HEK293 (cell line): ENCODE measurements around the gene IFITM1.

Source experiments
- CTCF ChIA-PET: fragments of 350-600 bp; formaldehyde crosslinking; extraction: SDS; loops from one replicate; lab custom pipeline; 2021; ENCODE audit warnings: antibody characterized with exemption; lab: Yijun Ruan, JAX
- POLR2A ChIA-PET: fragments of 300-600 bp; formaldehyde crosslinking; extraction: SDS; loops from one replicate; lab custom pipeline; 2020; ENCODE audit warnings: antibody characterized with exemption, inconsistent platforms; lab: Yijun Ruan, JAX
- H3K27ac ChIP-seq: fragments of 200-500 bp; sonication (Bioruptor generic); 2 replicates; pipeline ENCODE4 v1.5.1; 2014; ENCODE audit warnings: low read depth, low read length, control low read depth, inconsistent platforms; ENCODE audit errors: extremely low read depth
- H3K36me3 ChIP-seq, 2 experiments: fragments of 200-500 bp in 1 of 2; sonication (Bioruptor generic) in 1 of 2; 1 replicate in 1 of 2; 2 replicates in 1 of 2; pipeline ENCODE4 v1.5.1; 2014 to 2017; ENCODE audit warnings: inconsistent platforms in 2 of 2, low read length in 2 of 2; ENCODE audit not compliant: control insufficient read depth in 2 of 2, insufficient read depth in 1 of 2
- H3K4me1 ChIP-seq: fragments of 200-500 bp; sonication (Bioruptor generic); 2 replicates; pipeline ENCODE4 v1.5.1; 2014; ENCODE audit warnings: mild to moderate bottlenecking, low read length, inconsistent platforms; ENCODE audit not compliant: control insufficient read depth, insufficient read depth
- H3K4me3 ChIP-seq: 2 replicates; pipeline ENCODE4 v1.5.1; 2011; ENCODE audit warnings: low read depth, mild to moderate bottlenecking, control low read depth, low read length, moderate library complexity
- H3K9me3 ChIP-seq: fragments of 200-500 bp; sonication (Bioruptor generic); 2 replicates; pipeline ENCODE4 v1.5.1; 2014; ENCODE audit warnings: low read depth, low read length, inconsistent platforms; ENCODE audit not compliant: control insufficient read depth, insufficient read depth
- BCL11A ChIP-seq: fragments of 450-650 bp; formaldehyde crosslinking; IDR thresholded peaks from 2 replicates; pipeline ENCODE4 v1.5.1; 2016; ENCODE audit warnings: low read depth, missing biosample characterization, missing genetic modification characterization
- KLF8 ChIP-seq: fragments of 450-650 bp; formaldehyde crosslinking; IDR thresholded peaks from 2 replicates; pipeline ENCODE4 v1.5.1; 2016; ENCODE audit warnings: missing biosample characterization, missing genetic modification characterization
- WT1 ChIP-seq: fragments of 450-650 bp; formaldehyde crosslinking; IDR thresholded peaks from 2 replicates; pipeline ENCODE4 v1.5.1; 2016; ENCODE audit warnings: missing biosample characterization, missing genetic modification characterization
- ZFP3 ChIP-seq: fragments of 450-650 bp; formaldehyde crosslinking; IDR thresholded peaks from 2 replicates; pipeline ENCODE4 v1.5.1; 2016; ENCODE audit warnings: low read depth, missing biosample characterization, missing genetic modification characterization
- ZFP37 ChIP-seq: fragments of 450-650 bp; formaldehyde crosslinking; IDR thresholded peaks from 2 replicates; pipeline ENCODE4 v1.5.1; 2016; ENCODE audit warnings: missing biosample characterization, missing genetic modification characterization
- ZNF114 ChIP-seq: fragments of 450-650 bp; formaldehyde crosslinking; IDR thresholded peaks from 2 replicates; pipeline ENCODE4 v1.5.0; 2017; ENCODE audit warnings: missing biosample characterization, missing genetic modification characterization
- ZNF138 ChIP-seq: fragments of 450-650 bp; formaldehyde crosslinking; IDR thresholded peaks from 2 replicates; pipeline ENCODE4 v1.5.1; 2016; ENCODE audit warnings: missing biosample characterization, missing genetic modification characterization, borderline replicate concordance
- ZNF157 ChIP-seq: fragments of 450-650 bp; formaldehyde crosslinking; IDR thresholded peaks from 2 replicates; pipeline ENCODE4 v1.5.1; 2016; ENCODE audit warnings: missing biosample characterization, missing genetic modification characterization
- ZNF169 ChIP-seq: fragments of 450-650 bp; formaldehyde crosslinking; IDR thresholded peaks from 2 replicates; pipeline ENCODE4 v1.5.1; 2016; ENCODE audit warnings: missing biosample characterization, missing genetic modification characterization
- ZNF266 ChIP-seq: fragments of 450-650 bp; formaldehyde crosslinking; IDR thresholded peaks from 2 replicates; pipeline ENCODE4 v1.5.1; 2016; ENCODE audit warnings: missing biosample characterization, missing genetic modification characterization, low read depth
- ZNF274 ChIP-seq, 2 experiments: fragments of 200-500 bp in 1 of 2; fragments of 450-650 bp in 1 of 2; sonication (Bioruptor generic) in 1 of 2; formaldehyde crosslinking in 1 of 2; IDR thresholded peaks; 2 replicates each; pipeline versions ENCODE4 v1.5.1 to v1.6.1; 2014 to 2016; ENCODE audit warnings: borderline replicate concordance in 1 of 2, inconsistent platforms in 1 of 2, low read length in 1 of 2, missing biosample characterization in 1 of 2, missing genetic modification characterization in 1 of 2
- ZNF37A ChIP-seq: fragments of 450-650 bp; IDR thresholded peaks from 2 replicates; pipeline ENCODE4 v1.5.1; 2018; ENCODE audit warnings: missing biosample characterization, missing genetic modification characterization
- ZNF394 ChIP-seq: fragments of 450-650 bp; formaldehyde crosslinking; IDR thresholded peaks from 2 replicates; pipeline ENCODE4 v1.5.1; 2016; ENCODE audit warnings: missing biosample characterization, missing genetic modification characterization, mild to moderate bottlenecking, moderate library complexity, borderline replicate concordance
- ZNF600 ChIP-seq: fragments of 450-650 bp; formaldehyde crosslinking; IDR thresholded peaks from 2 replicates; pipeline ENCODE4 v1.5.1; 2016; ENCODE audit warnings: missing biosample characterization, missing genetic modification characterization
- ZNF626 ChIP-seq: fragments of 450-650 bp; sonication (Bioruptor Pico); formaldehyde crosslinking; IDR thresholded peaks from 2 replicates; pipeline ENCODE4 v1.5.1; 2018; ENCODE audit warnings: missing biosample characterization, missing genetic modification characterization, inconsistent platforms
- ZNF830 ChIP-seq: fragments of 450-650 bp; IDR thresholded peaks from 2 replicates; pipeline ENCODE4 v1.5.0; 2018; ENCODE audit warnings: missing biosample characterization, missing genetic modification characterization, low read depth, mild to moderate bottlenecking, moderate library complexity
- TF ChIP-seq, protein P1 (sequence below): fragments of 450-650 bp; formaldehyde crosslinking; IDR thresholded peaks from 2 replicates; pipeline ENCODE4 v1.5.1; 2016; ENCODE audit warnings: missing biosample characterization, missing genetic modification characterization
- TF ChIP-seq, protein P2 (sequence below): fragments of 450-650 bp; formaldehyde crosslinking; conservative IDR thresholded peaks from 2 replicates; pipeline ENCODE4 v1.5.1; 2016; ENCODE audit warnings: low read depth, missing biosample characterization, missing genetic modification characterization
- TF ChIP-seq, protein P3 (sequence below): fragments of 450-650 bp; formaldehyde crosslinking; IDR thresholded peaks from 2 replicates; pipeline ENCODE4 v1.5.1; 2016; ENCODE audit warnings: missing biosample characterization, missing genetic modification characterization

IFITM1 gene

DNA sequence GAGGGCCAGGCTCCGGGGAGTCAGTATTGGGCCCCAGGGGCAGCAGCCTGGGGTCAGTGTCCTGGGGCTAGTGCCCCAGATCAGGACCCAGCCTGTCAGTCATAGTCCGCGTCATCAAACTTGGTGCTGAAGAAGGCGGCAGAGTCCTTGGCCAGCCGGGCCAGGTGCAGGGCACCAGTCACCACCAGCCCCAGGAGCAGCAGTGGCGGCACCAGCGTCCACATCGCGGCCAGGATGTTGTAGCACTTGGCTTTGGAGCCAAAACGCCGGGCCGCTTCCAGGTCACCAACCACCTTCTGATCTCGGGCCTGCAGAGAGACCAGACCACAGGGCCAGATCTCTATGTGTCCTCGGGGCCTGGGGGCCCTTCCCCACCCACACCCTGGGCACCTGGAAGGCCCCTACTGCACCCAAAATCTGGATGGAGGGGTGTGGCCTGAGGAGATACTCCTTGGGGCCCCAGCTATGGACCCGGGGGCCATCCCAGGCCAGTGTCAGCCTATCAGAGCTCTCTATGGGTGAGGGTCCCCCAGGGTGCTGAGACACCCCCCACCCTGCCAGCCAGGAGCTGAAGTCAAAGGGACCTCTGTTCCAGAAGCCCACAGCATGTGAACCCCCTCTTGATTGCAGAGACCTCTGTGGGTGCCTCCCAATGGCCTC, 15.3 kb upstream of the IFITM1 start:
- no peaks in the 10 kb centered on the region for H3K4me1 ChIP-seq
- H3K27ac ChIP-seq = no peak overlapping the region
- no peaks in the 10 kb centered on the region for H3K9me3 ChIP-seq
- no peak overlapping the region for H3K4me3 ChIP-seq
- no peak for TF ChIP-seq ZNF274 (IDR thresholded peaks at IDR 0.05; ENCODE audit: low read length)
- TF ChIP-seq ZNF274 (tag by site-specific recombination; IDR thresholded peaks at IDR 0.05; ENCODE audit: borderline replicate concordance) = no peak
- TF ChIP-seq, protein P1, sequence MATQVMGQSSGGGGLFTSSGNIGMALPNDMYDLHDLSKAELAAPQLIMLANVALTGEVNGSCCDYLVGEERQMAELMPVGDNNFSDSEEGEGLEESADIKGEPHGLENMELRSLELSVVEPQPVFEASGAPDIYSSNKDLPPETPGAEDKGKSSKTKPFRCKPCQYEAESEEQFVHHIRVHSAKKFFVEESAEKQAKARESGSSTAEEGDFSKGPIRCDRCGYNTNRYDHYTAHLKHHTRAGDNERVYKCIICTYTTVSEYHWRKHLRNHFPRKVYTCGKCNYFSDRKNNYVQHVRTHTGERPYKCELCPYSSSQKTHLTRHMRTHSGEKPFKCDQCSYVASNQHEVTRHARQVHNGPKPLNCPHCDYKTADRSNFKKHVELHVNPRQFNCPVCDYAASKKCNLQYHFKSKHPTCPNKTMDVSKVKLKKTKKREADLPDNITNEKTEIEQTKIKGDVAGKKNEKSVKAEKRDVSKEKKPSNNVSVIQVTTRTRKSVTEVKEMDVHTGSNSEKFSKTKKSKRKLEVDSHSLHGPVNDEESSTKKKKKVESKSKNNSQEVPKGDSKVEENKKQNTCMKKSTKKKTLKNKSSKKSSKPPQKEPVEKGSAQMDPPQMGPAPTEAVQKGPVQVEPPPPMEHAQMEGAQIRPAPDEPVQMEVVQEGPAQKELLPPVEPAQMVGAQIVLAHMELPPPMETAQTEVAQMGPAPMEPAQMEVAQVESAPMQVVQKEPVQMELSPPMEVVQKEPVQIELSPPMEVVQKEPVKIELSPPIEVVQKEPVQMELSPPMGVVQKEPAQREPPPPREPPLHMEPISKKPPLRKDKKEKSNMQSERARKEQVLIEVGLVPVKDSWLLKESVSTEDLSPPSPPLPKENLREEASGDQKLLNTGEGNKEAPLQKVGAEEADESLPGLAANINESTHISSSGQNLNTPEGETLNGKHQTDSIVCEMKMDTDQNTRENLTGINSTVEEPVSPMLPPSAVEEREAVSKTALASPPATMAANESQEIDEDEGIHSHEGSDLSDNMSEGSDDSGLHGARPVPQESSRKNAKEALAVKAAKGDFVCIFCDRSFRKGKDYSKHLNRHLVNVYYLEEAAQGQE (tag by site-specific recombination) = no peak
- no peak for TF ChIP-seq ZFP3 (tag by site-specific recombination)
- TF ChIP-seq ZNF830 (tag by site-specific recombination) = no peak
- TF ChIP-seq ZNF626 (tag by site-specific recombination) = no peak
- TF ChIP-seq, protein P2, sequence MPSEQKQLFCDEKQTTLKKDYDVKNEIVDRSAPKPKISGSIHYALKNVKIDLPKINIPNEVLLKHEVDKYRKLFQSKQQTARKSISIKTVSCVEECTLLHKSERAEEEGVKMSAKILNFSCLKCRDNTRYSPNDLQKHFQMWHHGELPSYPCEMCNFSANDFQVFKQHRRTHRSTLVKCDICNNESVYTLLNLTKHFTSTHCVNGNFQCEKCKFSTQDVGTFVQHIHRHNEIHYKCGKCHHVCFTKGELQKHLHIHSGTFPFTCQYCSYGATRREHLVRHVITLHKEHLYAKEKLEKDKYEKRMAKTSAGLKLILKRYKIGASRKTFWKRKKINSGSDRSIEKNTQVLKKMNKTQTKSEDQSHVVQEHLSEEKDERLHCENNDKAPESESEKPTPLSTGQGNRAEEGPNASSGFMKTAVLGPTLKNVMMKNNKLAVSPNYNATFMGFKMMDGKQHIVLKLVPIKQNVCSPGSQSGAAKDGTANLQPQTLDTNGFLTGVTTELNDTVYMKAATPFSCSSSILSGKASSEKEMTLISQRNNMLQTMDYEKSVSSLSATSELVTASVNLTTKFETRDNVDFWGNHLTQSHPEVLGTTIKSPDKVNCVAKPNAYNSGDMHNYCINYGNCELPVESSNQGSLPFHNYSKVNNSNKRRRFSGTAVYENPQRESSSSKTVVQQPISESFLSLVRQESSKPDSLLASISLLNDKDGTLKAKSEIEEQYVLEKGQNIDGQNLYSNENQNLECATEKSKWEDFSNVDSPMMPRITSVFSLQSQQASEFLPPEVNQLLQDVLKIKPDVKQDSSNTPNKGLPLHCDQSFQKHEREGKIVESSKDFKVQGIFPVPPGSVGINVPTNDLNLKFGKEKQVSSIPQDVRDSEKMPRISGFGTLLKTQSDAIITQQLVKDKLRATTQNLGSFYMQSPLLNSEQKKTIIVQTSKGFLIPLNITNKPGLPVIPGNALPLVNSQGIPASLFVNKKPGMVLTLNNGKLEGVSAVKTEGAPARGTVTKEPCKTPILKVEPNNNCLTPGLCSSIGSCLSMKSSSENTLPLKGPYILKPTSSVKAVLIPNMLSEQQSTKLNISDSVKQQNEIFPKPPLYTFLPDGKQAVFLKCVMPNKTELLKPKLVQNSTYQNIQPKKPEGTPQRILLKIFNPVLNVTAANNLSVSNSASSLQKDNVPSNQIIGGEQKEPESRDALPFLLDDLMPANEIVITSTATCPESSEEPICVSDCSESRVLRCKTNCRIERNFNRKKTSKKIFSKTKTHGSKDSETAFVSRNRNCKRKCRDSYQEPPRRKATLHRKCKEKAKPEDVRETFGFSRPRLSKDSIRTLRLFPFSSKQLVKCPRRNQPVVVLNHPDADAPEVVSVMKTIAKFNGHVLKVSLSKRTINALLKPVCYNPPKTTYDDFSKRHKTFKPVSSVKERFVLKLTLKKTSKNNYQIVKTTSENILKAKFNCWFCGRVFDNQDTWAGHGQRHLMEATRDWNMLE (tag by site-specific recombination) = no peak
- TF ChIP-seq ZNF394 (tag by site-specific recombination) = no peak
- TF ChIP-seq ZFP37 (tag by site-specific recombination) = no peak
- no peak for TF ChIP-seq BCL11A (tag by site-specific recombination)
- TF ChIP-seq ZNF266 (tag by site-specific recombination) = no peak
- no peak for TF ChIP-seq WT1 (tag by site-specific recombination)
- no peak for TF ChIP-seq ZNF157 (tag by site-specific recombination)
- no peak for TF ChIP-seq ZNF37A
- TF ChIP-seq ZNF114 (tag by site-specific recombination) = no peak
- TF ChIP-seq, protein P3, sequence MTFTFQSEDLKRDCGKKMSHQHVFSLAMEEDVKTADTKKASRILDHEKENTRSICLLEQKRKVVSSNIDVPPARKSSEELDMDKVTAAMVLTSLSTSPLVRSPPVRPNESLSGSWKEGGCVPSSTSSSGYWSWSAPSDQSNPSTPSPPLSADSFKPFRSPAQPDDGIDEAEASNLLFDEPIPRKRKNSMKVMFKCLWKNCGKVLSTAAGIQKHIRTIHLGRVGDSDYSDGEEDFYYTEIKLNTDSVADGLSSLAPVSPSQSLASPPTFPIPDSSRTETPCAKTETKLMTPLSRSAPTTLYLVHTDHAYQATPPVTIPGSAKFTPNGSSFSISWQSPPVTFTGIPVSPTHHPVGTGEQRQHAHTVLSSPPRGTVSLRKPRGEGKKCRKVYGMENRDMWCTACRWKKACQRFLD (tag by site-specific recombination) = no peak
- TF ChIP-seq ZNF138 (tag by site-specific recombination) = no peak
- no peak for TF ChIP-seq ZNF600 (tag by site-specific recombination)
- no peak for TF ChIP-seq ZNF169
- no peak for TF ChIP-seq KLF8 (tag by site-specific recombination)
- POLR2A ChIA-PET = no interaction called here
- H3K36me3 ChIP-seq = peaks cover 0 to 10% of the 10 kb centered on the region in 2 experiments; a peak in 1 of 3 replicates
- CTCF ChIA-PET = no interaction called here
